ENCODE measurements around the gene KRCC1.

Gene KRCC1

DNA sequence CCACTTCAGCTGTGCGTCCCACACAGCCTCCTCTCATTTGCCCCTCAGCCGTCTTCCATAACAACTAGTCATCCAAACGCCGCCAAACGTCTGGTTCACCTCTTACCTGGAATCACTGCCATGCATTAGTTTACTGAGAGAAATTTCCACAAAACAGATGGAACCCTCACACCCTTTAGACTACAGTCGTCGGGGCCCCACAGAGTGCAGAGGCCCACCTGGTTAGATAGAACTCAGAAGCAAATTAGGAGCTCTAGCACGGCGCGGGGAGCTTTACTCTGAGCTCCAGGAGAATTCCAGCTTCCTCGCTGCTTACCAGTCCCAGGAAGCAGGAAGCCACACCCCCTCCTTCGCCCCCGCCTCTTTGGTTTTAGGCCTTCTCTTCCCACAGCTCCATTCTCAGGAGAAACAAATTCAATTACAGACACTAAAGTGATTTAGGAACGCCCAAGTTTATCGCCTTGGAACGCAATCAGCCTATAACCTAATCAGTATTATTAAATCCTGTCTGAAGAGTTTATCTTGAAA is 48.6 kb downstream of the KRCC1 start:
- Histone ChIP-seq H3K4me3 (ENCODE audit: low read length, poor library complexity, severe bottlenecking) (no peak overlapping the region), H3K4me2 (ENCODE audit: low read depth, low read length, poor library complexity, severe bottlenecking) (no peak overlapping the region), H3K79me2 (ENCODE audit: insufficient read depth, low read length) (no peaks in the 10 kb centered on the region), H3K9ac (ENCODE audit: low read depth, low read length, poor library complexity, severe bottlenecking) (no peak overlapping the region), H3K36me3 (ENCODE audit: insufficient read depth, low read length) (no peaks in the 10 kb centered on the region), H2AFZ (ENCODE audit: low read length) (no peak overlapping the region), H3K4me1 (ENCODE audit: insufficient read depth, low read length, poor library complexity, severe bottlenecking) (no peaks in the 10 kb centered on the region), H4K20me1 (ENCODE audit: insufficient read depth, low read length, poor library complexity, severe bottlenecking) (no peaks in the 10 kb centered on the region), H3K9me2 (replicated peaks; ENCODE audit: low read depth, low read length) (no peaks in the 10 kb centered on the region), H3K9me3 (ENCODE audit: insufficient read depth, low read depth, low read length) (no peaks in the 10 kb centered on the region), H3K27me3 (ENCODE audit: insufficient read depth, low read length, poor library complexity, severe bottlenecking) (no peaks in the 10 kb centered on the region), H3F3A (ENCODE audit: low read depth) (no peaks in the 10 kb centered on the region)
- TF ChIP-seq, protein P1, sequence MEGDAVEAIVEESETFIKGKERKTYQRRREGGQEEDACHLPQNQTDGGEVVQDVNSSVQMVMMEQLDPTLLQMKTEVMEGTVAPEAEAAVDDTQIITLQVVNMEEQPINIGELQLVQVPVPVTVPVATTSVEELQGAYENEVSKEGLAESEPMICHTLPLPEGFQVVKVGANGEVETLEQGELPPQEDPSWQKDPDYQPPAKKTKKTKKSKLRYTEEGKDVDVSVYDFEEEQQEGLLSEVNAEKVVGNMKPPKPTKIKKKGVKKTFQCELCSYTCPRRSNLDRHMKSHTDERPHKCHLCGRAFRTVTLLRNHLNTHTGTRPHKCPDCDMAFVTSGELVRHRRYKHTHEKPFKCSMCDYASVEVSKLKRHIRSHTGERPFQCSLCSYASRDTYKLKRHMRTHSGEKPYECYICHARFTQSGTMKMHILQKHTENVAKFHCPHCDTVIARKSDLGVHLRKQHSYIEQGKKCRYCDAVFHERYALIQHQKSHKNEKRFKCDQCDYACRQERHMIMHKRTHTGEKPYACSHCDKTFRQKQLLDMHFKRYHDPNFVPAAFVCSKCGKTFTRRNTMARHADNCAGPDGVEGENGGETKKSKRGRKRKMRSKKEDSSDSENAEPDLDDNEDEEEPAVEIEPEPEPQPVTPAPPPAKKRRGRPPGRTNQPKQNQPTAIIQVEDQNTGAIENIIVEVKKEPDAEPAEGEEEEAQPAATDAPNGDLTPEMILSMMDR (conservative IDR thresholded peaks at IDR 0.05; ENCODE audit: low read length) = no peak
- no peak for TF ChIP-seq EZH2phosphoT487 (IDR thresholded peaks at IDR 0.05; ENCODE audit: borderline replicate concordance)

DNA sequence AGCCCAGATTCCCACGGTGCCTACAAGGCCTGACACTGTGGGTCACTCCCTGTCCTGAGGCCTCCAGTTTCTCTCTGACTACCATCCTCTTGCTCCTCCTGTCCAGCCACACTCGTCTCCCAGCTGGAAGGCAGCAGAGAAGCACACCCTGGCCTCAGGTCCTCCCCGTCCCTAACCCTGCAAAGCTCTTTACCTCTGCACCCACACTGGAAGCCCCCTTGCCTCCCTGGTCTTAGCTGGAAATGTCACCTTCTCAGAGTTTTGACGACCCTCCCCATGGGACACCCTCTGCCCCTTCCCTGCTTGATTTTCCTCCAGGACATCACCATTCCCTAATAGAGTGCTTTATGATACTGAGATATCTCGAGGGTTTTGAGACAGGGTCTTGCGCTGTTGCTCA is 49.8 kb downstream of the KRCC1 start:
- Histone ChIP-seq H3K27me3 (ENCODE audit: insufficient read depth, low read length, poor library complexity, severe bottlenecking) (no peaks in the 10 kb centered on the region), H2AFZ (ENCODE audit: low read length) (no peak overlapping the region), H3K9me3 (ENCODE audit: insufficient read depth, low read depth, low read length) (no peaks in the 10 kb centered on the region), H3K79me2 (ENCODE audit: insufficient read depth, low read length) (no peaks in the 10 kb centered on the region), H3F3A (ENCODE audit: low read depth) (no peaks in the 10 kb centered on the region), H3K36me3 (ENCODE audit: insufficient read depth, low read length) (no peaks in the 10 kb centered on the region), H4K20me1 (ENCODE audit: insufficient read depth, low read length, poor library complexity, severe bottlenecking) (no peaks in the 10 kb centered on the region), H3K9me2 (replicated peaks; ENCODE audit: low read depth, low read length) (no peaks in the 10 kb centered on the region), H3K4me1 (ENCODE audit: insufficient read depth, low read length, poor library complexity, severe bottlenecking) (no peaks in the 10 kb centered on the region), H3K4me3 (ENCODE audit: low read length, poor library complexity, severe bottlenecking) (no peak overlapping the region), H3K9ac (ENCODE audit: low read depth, low read length, poor library complexity, severe bottlenecking) (no peak overlapping the region), H3K4me2 (ENCODE audit: low read depth, low read length, poor library complexity, severe bottlenecking) (no peak overlapping the region)
- TF ChIP-seq EZH2phosphoT487 (IDR thresholded peaks at IDR 0.05; ENCODE audit: borderline replicate concordance) = no peak
- TF ChIP-seq, protein P1 (conservative IDR thresholded peaks at IDR 0.05; ENCODE audit: low read length) = no peak

DNA sequence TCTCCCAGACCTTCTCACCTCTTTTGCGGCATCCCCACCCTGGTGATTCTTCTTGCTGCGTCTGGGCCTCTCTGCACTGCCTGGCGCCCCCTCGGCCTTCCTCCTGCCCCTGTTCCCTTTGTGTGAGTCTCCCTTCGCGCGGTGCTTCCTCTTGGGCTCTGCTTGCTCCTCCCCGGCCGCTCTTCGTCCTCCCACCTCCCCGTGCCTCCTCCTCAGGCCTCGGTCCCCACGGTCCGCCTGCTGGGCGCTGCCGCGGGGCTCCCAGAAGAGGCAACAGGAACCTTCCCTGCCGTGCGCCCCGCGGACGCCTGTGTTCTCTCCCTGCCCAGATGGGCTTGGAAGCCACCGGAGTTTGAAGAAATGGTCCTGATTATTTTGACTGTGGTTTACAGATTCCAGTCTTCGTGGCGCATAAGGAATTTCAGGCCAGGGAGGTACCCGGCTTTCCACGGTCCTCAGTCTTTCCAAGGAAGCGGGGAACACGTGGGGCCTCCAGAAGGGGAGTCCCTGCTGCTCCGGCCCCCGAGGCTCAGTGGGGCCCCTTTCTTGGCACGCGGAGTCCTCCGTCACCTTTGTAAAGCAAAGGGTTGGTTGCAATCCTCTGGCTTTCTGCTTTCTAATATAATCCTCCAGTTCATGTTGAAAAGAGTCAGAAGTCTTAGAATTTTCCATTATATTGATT is 52.4 kb downstream of the KRCC1 start:
- H3K9me2 ChIP-seq (replicated peaks; ENCODE audit: low read depth, low read length) = no peaks in the 10 kb centered on the region
- H3K4me1 ChIP-seq (ENCODE audit: insufficient read depth, low read length, poor library complexity, severe bottlenecking) = no peaks in the 10 kb centered on the region
- no peaks in the 10 kb centered on the region for H3K27me3 ChIP-seq (ENCODE audit: insufficient read depth, low read length, poor library complexity, severe bottlenecking)
- no peak overlapping the region for H3K4me3 ChIP-seq (ENCODE audit: low read length, poor library complexity, severe bottlenecking)
- H4K20me1 ChIP-seq (ENCODE audit: insufficient read depth, low read length, poor library complexity, severe bottlenecking) = no peaks in the 10 kb centered on the region
- TF ChIP-seq, protein P1 (conservative IDR thresholded peaks at IDR 0.05; ENCODE audit: low read length) = no peak
- TF ChIP-seq EZH2phosphoT487 (IDR thresholded peaks at IDR 0.05; ENCODE audit: borderline replicate concordance) = no peak
- H3K36me3 ChIP-seq (ENCODE audit: insufficient read depth, low read length) = no peaks in the 10 kb centered on the region
- no peak overlapping the region for H3K4me2 ChIP-seq (ENCODE audit: low read depth, low read length, poor library complexity, severe bottlenecking)
- no peak overlapping the region for H3K9ac ChIP-seq (ENCODE audit: low read depth, low read length, poor library complexity, severe bottlenecking)
- no peaks in the 10 kb centered on the region for H3K79me2 ChIP-seq (ENCODE audit: insufficient read depth, low read length)
- no peak overlapping the region for H2AFZ ChIP-seq (ENCODE audit: low read length)
- no peaks in the 10 kb centered on the region for H3K9me3 ChIP-seq (ENCODE audit: insufficient read depth, low read depth, low read length)
- no peaks in the 10 kb centered on the region for H3F3A ChIP-seq (ENCODE audit: low read depth)
